A673 (cell line): ENCODE data around the gene CLSTN1.

Source experiments
- CTCF ChIP-seq: fragments of 300-800, 200-600 bp; sonication (generic); conservative IDR thresholded peaks from 2 replicates; pipeline ENCODE4 v1.5.1; 2017; ENCODE audit warnings: low read depth, mild to moderate bottlenecking, antibody characterized with exemption, low read length, moderate library complexity, mixed read lengths
- EZH2 ChIP-seq: fragments of 200-600 bp; sonication (generic); IDR thresholded peaks from 2 replicates; pipeline ENCODE4 v1.6.1; 2017; ENCODE audit warnings: borderline replicate concordance, low read depth, mild to moderate bottlenecking, mixed read lengths, antibody characterized with exemption, low read length; ENCODE audit not compliant: poor library complexity, severe bottlenecking

GRCh38 chr1:9836632-9836960, 12.8 kb upstream of the CLSTN1 start:
- no peak for TF ChIP-seq EZH2
- TF ChIP-seq CTCF, result no peak
